Loucy (cell line): ENCODE measurements around the gene ATP8B3.

Experiments used
- H2AFZ ChIP-seq: fragments of 200-600 bp; sonication (generic); 2 replicates; pipeline ENCODE4 v1.6.0; 2016; ENCODE audit warnings: antibody characterized with exemption, mild to moderate bottlenecking, low read length, moderate library complexity
- H3F3A ChIP-seq: fragments of 200-600 bp; 2 replicates; pipeline ENCODE4 v1.6.0; 2016; ENCODE audit warnings: antibody characterized with exemption, low read depth, mild to moderate bottlenecking
- H3K27me3 ChIP-seq: fragments of 200-600 bp; sonication (generic); 2 replicates; pipeline ENCODE4 v1.6.1; 2014; ENCODE audit warnings: low read length, mild to moderate bottlenecking; ENCODE audit not compliant: insufficient read depth, poor library complexity, severe bottlenecking
- H3K36me3 ChIP-seq: fragments of 200-600 bp; sonication (generic); 2 replicates; pipeline ENCODE4 v1.6.1; 2016; ENCODE audit warnings: low read length; ENCODE audit not compliant: insufficient read depth
- H3K4me1 ChIP-seq: fragments of 200-600 bp; sonication (generic); 2 replicates; pipeline ENCODE4 v1.5.1; 2014; ENCODE audit warnings: low read length, mild to moderate bottlenecking; ENCODE audit not compliant: insufficient read depth, poor library complexity, severe bottlenecking
- H3K4me2 ChIP-seq: fragments of 200-600 bp; sonication (generic); 2 replicates; pipeline ENCODE4 v1.6.0; 2014; ENCODE audit warnings: antibody characterized with exemption, low read length, low read depth, mild to moderate bottlenecking; ENCODE audit not compliant: poor library complexity, severe bottlenecking
- H3K4me3 ChIP-seq: fragments of 200-600 bp; sonication (generic); 2 replicates; pipeline ENCODE4 v1.5.1; 2014; ENCODE audit warnings: low read length, mild to moderate bottlenecking, mixed read lengths; ENCODE audit not compliant: poor library complexity, severe bottlenecking
- H3K79me2 ChIP-seq: fragments of 200-600 bp; sonication (generic); 2 replicates; pipeline ENCODE4 v1.6.1; 2014; ENCODE audit warnings: low read length; ENCODE audit not compliant: insufficient read depth
- H3K9ac ChIP-seq: fragments of 200-600 bp; sonication (generic); 2 replicates; pipeline ENCODE4 v1.6.0; 2014; ENCODE audit warnings: mild to moderate bottlenecking, low read depth, low read length, moderate library complexity; ENCODE audit not compliant: poor library complexity, severe bottlenecking
- H3K9me2 ChIP-seq: fragments of 200-600 bp; sonication (generic); replicated peaks from 2 replicates; pipeline ENCODE4 v1.6.1; 2016; ENCODE audit warnings: low read depth, low read length, mixed read lengths
- H3K9me3 ChIP-seq: fragments of 200-600 bp; sonication (generic); 2 replicates; pipeline ENCODE4 v1.6.1; 2014; ENCODE audit warnings: mild to moderate bottlenecking, antibody characterized with exemption, low read length, low read depth; ENCODE audit not compliant: insufficient read depth
- H4K20me1 ChIP-seq: fragments of 200-600 bp; sonication (generic); 2 replicates; pipeline ENCODE4 v1.6.0; 2014; ENCODE audit warnings: antibody characterized with exemption, low read length, mild to moderate bottlenecking; ENCODE audit not compliant: insufficient read depth, poor library complexity, severe bottlenecking
- CTCF ChIP-seq: fragments of 200-600 bp; sonication (generic); conservative IDR thresholded peaks from 2 replicates; pipeline ENCODE4 v1.5.1; 2014; ENCODE audit warnings: mild to moderate bottlenecking, antibody characterized with exemption, low read length
- EZH2phosphoT487 ChIP-seq: fragments of 200-600 bp; IDR thresholded peaks from 2 replicates; pipeline ENCODE4 v1.6.1; 2018; ENCODE audit warnings: antibody characterized with exemption, mild to moderate bottlenecking, moderate library complexity, borderline replicate concordance

Gene ATP8B3

GRCh38 chr19:1828279-1829238, 16.5 kb upstream of the ATP8B3 start:
- Histone ChIP-seq H3F3A (no peaks in the 10 kb centered on the region), H3K4me2 (no peak overlapping the region), H3K4me1 (no peaks in the 10 kb centered on the region), H3K9me2 (no peaks in the 10 kb centered on the region), H2AFZ (no peak overlapping the region), H3K27me3 (no peaks in the 10 kb centered on the region), H3K9ac (no peak overlapping the region), H3K79me2 (peaks cover 6% of the 10 kb centered on the region; the same call in 1 of the 2 replicates), H3K4me3 (no peak overlapping the region), H3K9me3 (no peaks in the 10 kb centered on the region), H3K36me3 (peaks cover 23% of the 10 kb centered on the region; the same call in 1 of the 2 replicates), H4K20me1 (peaks cover 9% of the 10 kb centered on the region)
- TF ChIP-seq EZH2phosphoT487 (no peak), CTCF (no peak)

- Histone ChIP-seq H4K20me1 (peaks cover 8% of the 10 kb centered on the region), H3K36me3 (peaks cover 23% of the 10 kb centered on the region; the same call in 1 of the 2 replicates)
Measured at GRCh38 chr19:1827566-1828278, 15.6 kb upstream of the ATP8B3 start.

More at GRCh38 chr19:1827566-1828278, 15.6 kb upstream of the ATP8B3 start:
- no peak overlapping the region for H3K4me2 ChIP-seq
- H2AFZ ChIP-seq: no peak overlapping the region
- no peaks in the 10 kb centered on the region; the same call in 1 of the 2 replicates for H3K79me2 ChIP-seq
- H3K27me3 ChIP-seq: no peaks in the 10 kb centered on the region
- H3F3A ChIP-seq: no peaks in the 10 kb centered on the region
- no peaks in the 10 kb centered on the region for H3K9me3 ChIP-seq
- H3K9ac ChIP-seq: no peak overlapping the region
- no peak overlapping the region for H3K4me3 ChIP-seq
- H3K4me1 ChIP-seq: no peaks in the 10 kb centered on the region
- TF ChIP-seq CTCF (no peak), EZH2phosphoT487 (no peak)
- H3K9me2 ChIP-seq: no peaks in the 10 kb centered on the region
